Muscle layer of duodenum (tissue), 2 donors: Measurements from ENCODE around the gene ARID3A.
"Not testable (repeated sequence)": the region's sequence is repeated elsewhere in the genome, so short reads cannot be mapped to it uniquely, and the experiment has no call there.

Experiments used
- H3K27ac ChIP-seq: one replicate; pipeline ENCODE4 v1.7.0; 2013; ENCODE audit warnings: mild to moderate bottlenecking, low read length
- H3K27me3 ChIP-seq: one replicate; pipeline ENCODE4 v1.7.0; 2013; ENCODE audit warnings: low read depth, mild to moderate bottlenecking, control low read depth, low read length
- H3K36me3 ChIP-seq, 2 donors: one replicate each; pipeline ENCODE4 v1.7.0; 2013; ENCODE audit warnings: low read length in 2 of 2, control low read depth in 1 of 2, mild to moderate bottlenecking in 1 of 2; ENCODE audit not compliant: insufficient read depth in 2 of 2, control insufficient read depth in 1 of 2
- H3K4me1 ChIP-seq, 2 donors: one replicate each; pipeline ENCODE4 v1.7.0; 2013; ENCODE audit warnings: low read length in 2 of 2, mild to moderate bottlenecking in 2 of 2, control low read depth in 1 of 2, moderate library complexity in 1 of 2; ENCODE audit not compliant: insufficient read depth in 2 of 2, control insufficient read depth in 1 of 2
- H3K4me3 ChIP-seq, 2 donors: one replicate each; pipeline ENCODE4 v1.7.0; 2013; ENCODE audit warnings: low read length in 2 of 2, low read depth in 1 of 2, mild to moderate bottlenecking in 1 of 2
- H3K9me3 ChIP-seq, 2 donors: one replicate each; pipeline ENCODE4 v1.7.0; 2013; ENCODE audit warnings: low read length in 2 of 2, control low read depth in 1 of 2, mild to moderate bottlenecking in 1 of 2; ENCODE audit not compliant: control insufficient read depth in 1 of 2
- donor health status: healthy.

The ARID3A gene

DNA sequence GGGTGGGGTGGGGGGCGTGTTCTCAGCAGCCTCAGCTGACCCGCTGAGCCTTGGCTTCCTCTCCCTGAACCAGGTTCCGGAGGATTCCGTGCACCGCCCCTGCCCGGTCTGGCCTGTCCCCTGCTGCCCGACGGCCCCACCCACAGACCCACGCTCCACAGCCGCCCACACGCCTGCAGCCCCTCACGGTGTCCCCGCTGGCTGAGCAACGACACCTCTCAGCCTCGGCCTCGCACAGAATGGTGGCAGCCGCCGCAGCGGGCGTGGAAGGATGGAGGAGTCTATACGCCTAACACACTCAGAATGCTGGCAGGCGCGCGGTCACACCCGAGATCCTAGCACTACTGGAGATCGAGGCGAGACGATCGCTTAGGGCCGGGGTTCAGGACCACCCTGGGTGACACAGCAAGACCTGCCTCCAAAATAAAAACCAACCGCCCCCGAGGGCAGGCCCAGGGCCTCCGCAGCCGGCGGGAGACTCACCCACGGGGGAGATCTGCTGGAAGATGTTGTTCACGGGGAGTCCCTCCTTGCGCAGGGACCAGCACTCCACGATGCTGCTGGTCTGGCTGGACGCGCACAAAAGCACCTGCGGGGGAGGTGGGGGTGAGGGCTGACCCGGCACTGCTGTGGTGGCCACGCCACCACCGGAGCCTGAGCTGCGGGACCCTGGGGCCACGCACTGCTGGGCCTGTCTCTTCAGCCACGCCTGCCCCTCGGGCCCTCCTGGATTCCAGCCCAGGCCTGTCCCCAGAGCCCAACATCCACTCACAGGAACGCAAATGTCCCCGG is 41.2 kb upstream of the ARID3A start:
- no peaks in the 10 kb centered on the region for H3K4me1 ChIP-seq
- peaks cover 17 to 76% of the 10 kb centered on the region in 2 donors for H3K36me3 ChIP-seq

DNA sequence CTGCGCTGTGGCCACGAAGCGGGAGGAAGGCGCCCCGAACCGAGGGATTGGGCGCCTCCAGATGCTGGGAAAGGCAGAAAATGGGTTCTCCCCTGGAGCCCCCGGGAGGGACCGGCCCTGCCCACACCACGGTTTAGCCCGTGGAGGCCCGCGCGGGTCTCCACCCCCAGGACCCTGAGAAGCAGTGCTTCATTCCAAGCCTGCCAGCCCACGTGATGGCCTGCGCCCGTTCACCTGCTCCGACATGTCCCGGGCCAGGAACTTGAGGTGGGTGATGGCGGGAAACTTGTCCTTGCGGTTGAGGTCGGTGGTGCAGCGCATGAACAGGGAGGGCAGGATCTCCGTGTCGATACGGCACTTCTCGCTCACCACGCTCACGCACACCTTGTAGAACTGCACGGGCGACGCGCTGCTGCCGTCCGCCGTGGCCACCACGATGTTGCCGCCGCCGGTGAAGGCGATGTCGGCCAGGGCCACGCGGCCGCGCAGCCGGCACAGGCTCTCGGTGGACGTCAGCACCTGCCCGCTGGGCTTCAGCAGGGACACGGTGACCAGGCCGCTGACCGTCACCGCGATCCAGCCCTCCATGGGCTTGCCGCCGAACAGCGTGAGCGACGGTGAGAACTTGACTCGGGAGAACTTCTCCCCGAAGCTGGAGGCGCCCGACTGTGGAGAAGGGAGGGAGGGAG is 40.2 kb upstream of the ARID3A start:
- peaks cover 22 to 78% of the 10 kb centered on the region in 2 donors for H3K36me3 ChIP-seq

More for the DNA sequence above, 41.2 kb upstream of the ARID3A start:
- no peaks in the 10 kb centered on the region for H3K27me3 ChIP-seq
- no peaks in the 10 kb centered on the region for H3K9me3 ChIP-seq
- H3K4me3 ChIP-seq = no peak overlapping the region
- no peak overlapping the region for H3K27ac ChIP-seq

DNA sequence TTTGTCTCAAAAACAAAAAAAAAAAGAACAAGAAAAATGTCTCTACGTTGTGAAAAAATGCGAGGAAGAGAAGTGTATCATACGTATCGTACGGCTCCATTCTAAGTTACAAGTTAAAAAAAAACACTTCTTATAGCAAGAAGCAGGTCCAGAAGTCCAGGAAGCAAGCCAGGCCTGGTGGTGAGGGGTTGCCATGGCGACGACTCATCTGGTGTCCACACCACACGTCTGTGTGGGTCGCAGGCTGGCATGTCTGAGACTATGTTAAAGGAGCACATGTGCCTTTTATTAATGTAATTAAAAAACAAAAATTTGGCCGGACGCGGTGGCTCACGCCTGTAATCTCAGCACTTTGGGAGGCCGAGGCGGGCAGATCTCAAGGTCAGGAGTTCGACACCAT is 38.8 kb upstream of the ARID3A start:
- H3K4me1 ChIP-seq = peaks cover 0 to 15% of the 10 kb centered on the region in 2 donors
- H3K4me3 ChIP-seq = no peak overlapping the region
- no peaks in the 10 kb centered on the region for H3K27me3 ChIP-seq
- H3K27ac ChIP-seq = no peak overlapping the region
- no peaks in the 10 kb centered on the region for H3K9me3 ChIP-seq
- peaks cover 11 to 69% of the 10 kb centered on the region in 2 donors for H3K36me3 ChIP-seq

More for the DNA sequence above, 40.2 kb upstream of the ARID3A start:
- Histone ChIP-seq H3K27me3 (no peaks in the 10 kb centered on the region), H3K4me3 (no peak overlapping the region), H3K27ac (no peak overlapping the region), H3K9me3 (no peaks in the 10 kb centered on the region), H3K4me1 (peaks cover 0 to 1% of the 10 kb centered on the region in 2 donors)

DNA sequence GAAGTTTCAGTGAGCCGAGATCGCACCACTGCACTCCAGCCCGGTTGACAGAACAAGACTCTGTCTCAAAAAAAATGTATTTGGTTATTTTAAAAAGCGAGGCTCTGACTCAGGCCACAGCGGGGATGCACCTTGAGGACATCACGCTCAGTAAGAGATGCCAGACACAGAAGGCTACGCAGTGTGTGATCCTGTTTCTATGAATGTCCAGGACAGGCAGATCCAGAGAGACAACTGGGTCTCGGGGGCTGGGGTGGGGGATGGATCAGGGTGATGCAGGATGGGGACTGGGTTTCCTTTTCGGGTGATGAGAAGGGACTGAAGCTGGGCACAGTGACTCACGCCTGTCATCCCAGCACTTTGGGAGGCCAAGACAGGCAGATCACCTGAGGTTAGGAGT is 38.2 kb upstream of the ARID3A start:
- Histone ChIP-seq H3K27me3 (no peaks in the 10 kb centered on the region), H3K36me3 (peaks cover 11 to 64% of the 10 kb centered on the region in 2 donors), H3K4me3 (no peak overlapping the region), H3K9me3 (no peaks in the 10 kb centered on the region), H3K4me1 (peaks cover 0 to 18% of the 10 kb centered on the region in 2 donors), H3K27ac (no peak overlapping the region)

DNA sequence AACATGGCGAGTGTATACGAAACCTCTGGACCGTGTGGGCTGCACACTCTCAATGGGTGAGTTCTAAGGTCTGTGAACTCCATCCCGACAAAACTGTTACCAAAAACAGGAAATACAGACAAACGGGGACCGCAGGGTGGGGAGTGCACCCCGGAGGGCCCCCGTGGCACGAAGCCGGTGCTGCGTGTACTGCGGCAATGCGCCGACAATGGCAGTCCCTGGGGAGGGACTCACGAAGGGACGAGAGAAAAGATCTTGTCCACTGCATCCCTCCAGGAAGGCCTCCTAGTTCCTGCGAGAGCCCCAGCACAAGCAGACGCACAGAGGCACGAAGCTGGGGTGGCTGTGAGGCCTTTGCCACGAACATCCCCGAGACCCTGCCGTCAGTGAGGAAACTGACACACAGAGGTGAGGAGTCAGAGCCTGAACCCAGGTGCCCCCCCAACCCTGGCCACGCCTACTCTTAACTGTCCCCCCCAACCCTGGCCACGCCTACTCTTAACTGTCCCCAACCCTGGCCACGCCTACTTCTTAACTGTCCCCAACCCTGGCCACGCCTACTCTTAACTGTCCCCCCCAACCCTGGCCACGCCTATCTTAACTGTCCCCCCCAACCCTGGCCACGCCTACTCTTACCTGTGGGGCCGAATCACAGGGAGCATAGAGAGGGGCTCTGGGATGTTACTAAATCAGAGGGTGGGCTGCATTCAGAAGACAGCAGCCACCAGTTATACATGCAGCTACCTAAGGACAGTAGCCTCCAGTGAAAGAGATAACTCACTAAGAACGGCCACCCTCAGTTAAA is 37.1 kb upstream of the ARID3A start:
- Histone ChIP-seq H3K36me3 (peaks cover 6 to 52% of the 10 kb centered on the region in 2 donors), H3K9me3 (no peaks in the 10 kb centered on the region), H3K4me1 (peaks cover 0 to 18% of the 10 kb centered on the region in 2 donors), H3K27ac (no peak overlapping the region), H3K27me3 (no peaks in the 10 kb centered on the region), H3K4me3 (no peak overlapping the region)

DNA sequence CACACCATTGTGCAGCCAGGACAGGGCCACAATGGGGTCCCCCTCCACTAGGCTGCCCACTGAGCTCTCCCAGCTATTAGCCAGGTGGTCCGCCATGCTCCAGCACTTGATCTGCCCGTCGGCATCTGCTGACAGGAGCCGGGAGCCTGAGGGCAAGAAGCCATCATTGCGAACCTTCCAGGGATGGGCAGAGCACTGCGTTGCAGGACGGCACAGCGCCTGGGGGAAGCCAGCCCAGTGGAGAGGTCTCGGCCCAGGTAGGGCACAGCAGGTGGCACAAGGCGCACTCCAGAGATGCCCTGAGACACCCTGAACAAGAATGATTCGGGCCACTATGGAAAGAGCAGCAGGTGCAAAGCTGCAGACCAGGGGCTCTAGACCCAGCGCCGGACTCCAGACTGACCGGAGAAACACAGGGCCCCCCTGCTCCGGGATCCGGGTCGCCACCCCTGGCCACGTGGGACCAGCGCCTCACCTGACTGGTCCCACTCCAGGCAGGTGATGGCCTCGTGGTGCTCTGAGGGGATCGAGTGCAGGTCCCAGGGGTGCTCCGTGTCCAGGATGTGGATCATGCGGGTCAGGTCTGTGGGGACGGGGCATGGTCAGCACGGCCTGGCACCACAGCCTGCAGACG is 36.1 kb upstream of the ARID3A start:
- Histone ChIP-seq H3K27ac (no peak overlapping the region), H3K27me3 (no peaks in the 10 kb centered on the region), H3K9me3 (no peaks in the 10 kb centered on the region), H3K4me1 (peaks cover 0 to 18% of the 10 kb centered on the region in 2 donors), H3K36me3 (peaks cover 5 to 42% of the 10 kb centered on the region in 2 donors), H3K4me3 (no peak overlapping the region)

DNA sequence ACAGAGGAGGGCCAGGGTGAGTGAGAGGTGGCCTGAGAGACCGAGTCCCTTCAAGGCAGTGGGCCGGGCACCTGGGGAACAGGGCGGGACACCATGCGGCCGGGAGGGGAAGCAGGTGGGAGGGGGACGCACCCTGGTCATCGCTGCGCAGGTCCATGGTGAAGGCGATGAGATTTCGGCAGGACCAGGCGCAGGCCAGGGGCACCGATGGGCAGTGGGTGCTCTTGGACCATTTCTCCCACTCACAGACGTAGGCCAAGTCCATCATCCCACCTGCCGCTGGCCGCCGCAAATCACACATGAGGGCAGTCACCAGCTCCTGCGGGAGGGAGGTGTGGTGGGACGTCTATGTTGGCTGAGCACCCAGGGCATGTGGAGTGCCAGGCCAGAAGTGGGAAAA is 35.0 kb upstream of the ARID3A start:
- no peaks in the 10 kb centered on the region for H3K9me3 ChIP-seq
- peaks cover 5 to 31% of the 10 kb centered on the region in 2 donors for H3K36me3 ChIP-seq
- no peak overlapping the region for H3K27ac ChIP-seq
- H3K4me3 ChIP-seq = no peak overlapping the region
- H3K27me3 ChIP-seq = no peaks in the 10 kb centered on the region
- peaks cover 0 to 18% of the 10 kb centered on the region in 2 donors for H3K4me1 ChIP-seq

DNA sequence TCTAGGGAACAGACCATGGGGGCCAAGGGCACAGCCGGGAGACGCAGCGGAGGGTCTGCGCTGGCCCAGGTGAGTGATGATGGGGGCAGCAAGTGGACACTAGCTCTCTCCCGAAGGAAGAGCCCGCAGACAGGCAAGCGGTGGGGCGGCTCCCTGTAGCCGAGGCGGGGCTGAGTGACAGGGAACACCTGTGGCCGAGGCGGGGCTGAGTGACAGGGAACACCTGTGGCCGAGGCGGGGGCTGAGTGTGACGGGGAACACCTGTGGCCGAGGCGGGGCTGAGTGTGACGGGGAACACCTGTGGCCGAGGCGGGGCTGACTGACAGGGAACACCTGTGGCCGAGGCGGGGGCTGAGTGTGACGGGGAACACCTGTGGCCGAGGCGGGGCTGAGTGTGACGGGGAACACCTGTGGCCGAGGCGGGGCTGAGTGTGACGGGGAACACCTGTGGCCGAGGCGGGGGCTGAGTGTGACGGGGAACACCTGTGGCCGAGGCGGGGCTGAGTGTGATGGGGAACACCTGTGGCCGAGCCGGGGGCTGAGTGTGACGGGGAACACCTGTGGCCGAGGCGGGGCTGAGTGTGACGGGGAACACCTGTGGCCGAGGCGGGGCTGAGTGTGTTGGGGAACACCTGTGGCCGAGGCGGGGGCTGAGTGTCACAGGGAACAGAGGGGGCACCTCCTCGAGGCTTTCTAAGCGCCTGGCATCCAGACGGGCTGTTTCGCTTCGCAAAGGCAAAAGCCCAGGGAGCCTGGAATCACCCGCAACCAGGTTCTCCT is 34.2 kb upstream of the ARID3A start:
- Histone ChIP-seq H3K27ac (peak overlapping the region; percentile 69), H3K4me1 (peaks cover 0 to 18% of the 10 kb centered on the region in 2 donors), H3K36me3 (peaks cover 5 to 24% of the 10 kb centered on the region in 2 donors), H3K4me3 (peak overlapping the region; percentile 70 to 90)
- H3K27me3 ChIP-seq, H3K9me3 ChIP-seq: not testable (repeated sequence)

DNA sequence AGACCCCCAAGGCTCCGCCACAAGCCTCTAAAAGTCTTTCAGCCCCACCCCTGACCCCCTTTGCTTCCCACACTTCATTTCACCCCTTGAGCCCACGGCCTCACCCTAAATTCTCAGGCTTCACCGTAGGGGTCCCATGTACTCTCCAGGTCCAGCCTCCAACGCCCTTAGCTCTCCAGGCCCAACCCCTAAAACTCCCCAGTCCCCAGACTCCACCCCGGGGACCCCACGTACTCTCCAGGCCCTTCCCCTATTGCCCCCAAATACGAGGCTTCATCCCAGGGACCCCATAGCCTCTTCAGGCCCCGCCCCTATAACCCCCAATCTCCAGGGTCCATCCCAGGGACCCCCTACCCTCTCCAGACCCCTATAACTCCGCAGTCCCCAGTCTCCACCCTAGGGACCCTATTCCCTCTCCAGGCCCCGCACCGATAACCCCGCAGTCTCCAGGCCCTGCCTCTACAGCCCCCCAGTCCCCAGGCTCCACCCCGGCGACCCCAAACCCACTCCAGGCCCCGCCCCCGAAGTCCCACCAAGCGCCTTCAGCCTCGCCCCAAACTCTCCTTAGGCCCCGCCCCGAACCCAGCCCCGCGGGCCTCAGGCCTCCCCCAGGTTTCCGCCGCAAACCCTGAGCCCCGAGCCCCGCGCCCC is 33.5 kb upstream of the ARID3A start:
- no peaks in the 10 kb centered on the region for H3K27me3 ChIP-seq
- peak overlapping the region; percentile 69 for H3K27ac ChIP-seq

More for the DNA sequence above, 33.5 kb upstream of the ARID3A start:
- Histone ChIP-seq H3K4me3 (peak overlapping the region; percentile 70 to 90), H3K36me3 (peaks cover 5 to 29% of the 10 kb centered on the region in 2 donors), H3K4me1 (peaks cover 0 to 18% of the 10 kb centered on the region in 2 donors), H3K9me3 (no peaks in the 10 kb centered on the region)
